ENCODE data around the gene STK32B. TPM values are rescaled to one million over a fixed set of nuclear protein-coding genes. Genes with fewer than 3 reads are reported as not detected.
"Not testable (repeated sequence)": the region's sequence is repeated elsewhere in the genome, so short reads cannot be mapped to it uniquely, and the experiment has no call there.

The STK32B gene
- total RNA-seq, 3 donors from 2014 or later = not detected

GRCh38 chr4:5039800-5040199 is 11.5 kb upstream of the STK32B start:
- no peaks in the 10 kb centered on the region for H3K4me1 Mint-ChIP-seq (ENCODE audit: low read depth)

DNA sequence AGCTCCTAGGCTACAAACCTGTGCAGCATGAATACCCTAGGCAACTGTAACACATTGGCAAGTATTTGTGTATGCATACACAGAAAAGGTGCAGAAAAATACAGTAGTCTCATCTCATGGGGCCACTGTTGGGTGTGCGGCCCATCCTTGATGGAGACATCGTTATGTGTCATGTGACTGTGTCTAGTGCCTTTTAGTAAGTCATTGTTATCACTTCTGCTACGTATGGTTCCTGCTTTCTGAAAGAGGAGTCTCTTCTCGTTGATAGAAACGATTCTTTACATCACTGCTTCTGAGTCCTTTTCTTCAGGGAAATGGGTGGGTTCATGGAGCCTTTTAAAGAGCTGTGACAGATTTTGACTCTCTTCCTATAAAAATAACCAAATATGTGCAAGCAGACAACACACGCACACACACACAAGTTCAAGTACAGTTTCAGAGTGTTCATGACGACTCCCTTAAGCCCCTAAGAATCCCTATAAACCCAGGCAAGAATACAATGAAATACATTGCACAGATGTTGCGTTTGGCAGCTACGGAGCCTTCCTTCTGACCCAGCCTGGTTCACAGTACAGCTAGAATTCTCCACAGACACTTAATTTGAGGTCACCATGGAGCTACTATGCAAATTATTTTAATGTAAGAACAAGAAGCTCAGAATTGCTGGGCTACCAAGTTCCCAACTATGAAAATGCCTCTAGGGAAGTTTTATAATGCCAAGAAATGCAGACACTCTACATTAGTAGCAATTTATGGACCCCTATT is 10.2 kb upstream of the STK32B start:
- ATAC-seq (no peak), DNase-seq (no peak)
- no peaks in the 10 kb centered on the region for H3K9me3 Mint-ChIP-seq
- no peaks in the 10 kb centered on the region for H3K36me3 Mint-ChIP-seq (ENCODE audit: insufficient read depth)
- H3K4me1 Mint-ChIP-seq (ENCODE audit: low read depth) = no peaks in the 10 kb centered on the region
- no peak overlapping the region for H3K4me3 Mint-ChIP-seq
- H3K27me3 Mint-ChIP-seq (ENCODE audit: low read depth) = peaks cover 16% of the 10 kb centered on the region

More at GRCh38 chr4:5039800-5040199, 11.5 kb upstream of the STK32B start:
- peaks cover 6% of the 10 kb centered on the region for H3K27me3 Mint-ChIP-seq (ENCODE audit: low read depth)
- DNase-seq = no peak
- H3K36me3 Mint-ChIP-seq (ENCODE audit: insufficient read depth) = no peaks in the 10 kb centered on the region
- no peak overlapping the region for H3K4me3 Mint-ChIP-seq
- ATAC-seq = no peak
- no peaks in the 10 kb centered on the region for H3K9me3 Mint-ChIP-seq

GRCh38 chr4:5041699-5042098 is 9.6 kb upstream of the STK32B start:
- Mint-ChIP-seq H3K4me1 (ENCODE audit: low read depth) (no peaks in the 10 kb centered on the region), H3K9me3 (no peaks in the 10 kb centered on the region), H3K27me3 (ENCODE audit: low read depth) (peaks cover 21% of the 10 kb centered on the region), H3K36me3 (ENCODE audit: insufficient read depth) (no peaks in the 10 kb centered on the region), H3K4me3 (no peak overlapping the region)
- ATAC-seq (no peak), DNase-seq (no peak)

GRCh38 chr4:5043579-5043978 is 7.7 kb upstream of the STK32B start:
- Mint-ChIP-seq H3K36me3 (ENCODE audit: insufficient read depth) (no peaks in the 10 kb centered on the region), H3K4me3 (no peak overlapping the region), H3K9me3 (no peaks in the 10 kb centered on the region), H3K4me1 (ENCODE audit: low read depth) (no peaks in the 10 kb centered on the region), H3K27me3 (ENCODE audit: low read depth) (peaks cover 27% of the 10 kb centered on the region)
- DNase-seq (no peak), ATAC-seq (no peak)

GRCh38 chr4:5044341-5044740 is 6.9 kb upstream of the STK32B start:
- Mint-ChIP-seq H3K9me3 (no peaks in the 10 kb centered on the region), H3K27me3 (ENCODE audit: low read depth) (peaks cover 35% of the 10 kb centered on the region), H3K4me1 (ENCODE audit: low read depth) (no peaks in the 10 kb centered on the region), H3K36me3 (ENCODE audit: insufficient read depth) (no peaks in the 10 kb centered on the region), H3K4me3 (no peak overlapping the region)
- ATAC-seq (no peak), DNase-seq (no peak)

DNA sequence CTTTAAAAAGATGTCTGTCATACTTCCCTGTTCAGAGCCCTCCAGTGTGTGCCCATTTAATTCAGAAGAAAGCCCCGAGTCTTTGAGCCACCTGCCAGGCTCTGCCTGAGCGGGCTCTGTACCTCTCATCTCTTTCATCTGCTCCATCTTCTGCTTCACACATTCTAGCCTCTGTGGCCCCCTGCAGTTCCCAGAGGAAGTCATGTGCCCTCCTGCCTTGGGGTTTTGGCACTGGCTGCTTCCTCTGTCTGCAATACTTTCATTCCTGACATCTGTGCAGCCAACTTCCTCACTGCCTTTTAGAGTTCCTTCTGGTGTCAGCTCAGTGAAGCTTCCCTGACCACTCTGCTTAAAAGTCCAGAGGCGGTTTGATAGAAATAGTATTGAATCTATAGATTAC is 6.2 kb upstream of the STK32B start:
- no peak for ATAC-seq
- H3K27me3 Mint-ChIP-seq (ENCODE audit: low read depth) = peaks cover 42% of the 10 kb centered on the region
- H3K4me3 Mint-ChIP-seq = no peak overlapping the region
- H3K9me3 Mint-ChIP-seq = no peaks in the 10 kb centered on the region
- no peaks in the 10 kb centered on the region for H3K36me3 Mint-ChIP-seq (ENCODE audit: insufficient read depth)
- no peaks in the 10 kb centered on the region for H3K4me1 Mint-ChIP-seq (ENCODE audit: low read depth)
- DNase-seq = no peak

- DNase-seq = no peak
- no peaks in the 10 kb centered on the region for H3K36me3 Mint-ChIP-seq (ENCODE audit: insufficient read depth)
- peaks cover 63% of the 10 kb centered on the region for H3K27me3 Mint-ChIP-seq (ENCODE audit: low read depth)
- no peaks in the 10 kb centered on the region for H3K9me3 Mint-ChIP-seq
- H3K4me1 Mint-ChIP-seq (ENCODE audit: low read depth) = peaks cover 10% of the 10 kb centered on the region
- ATAC-seq = no peak
- no peak overlapping the region for H3K4me3 Mint-ChIP-seq
These were observed 2.6 kb upstream of the STK32B start for GRCh38 chr4:5048721-5049120.

DNA sequence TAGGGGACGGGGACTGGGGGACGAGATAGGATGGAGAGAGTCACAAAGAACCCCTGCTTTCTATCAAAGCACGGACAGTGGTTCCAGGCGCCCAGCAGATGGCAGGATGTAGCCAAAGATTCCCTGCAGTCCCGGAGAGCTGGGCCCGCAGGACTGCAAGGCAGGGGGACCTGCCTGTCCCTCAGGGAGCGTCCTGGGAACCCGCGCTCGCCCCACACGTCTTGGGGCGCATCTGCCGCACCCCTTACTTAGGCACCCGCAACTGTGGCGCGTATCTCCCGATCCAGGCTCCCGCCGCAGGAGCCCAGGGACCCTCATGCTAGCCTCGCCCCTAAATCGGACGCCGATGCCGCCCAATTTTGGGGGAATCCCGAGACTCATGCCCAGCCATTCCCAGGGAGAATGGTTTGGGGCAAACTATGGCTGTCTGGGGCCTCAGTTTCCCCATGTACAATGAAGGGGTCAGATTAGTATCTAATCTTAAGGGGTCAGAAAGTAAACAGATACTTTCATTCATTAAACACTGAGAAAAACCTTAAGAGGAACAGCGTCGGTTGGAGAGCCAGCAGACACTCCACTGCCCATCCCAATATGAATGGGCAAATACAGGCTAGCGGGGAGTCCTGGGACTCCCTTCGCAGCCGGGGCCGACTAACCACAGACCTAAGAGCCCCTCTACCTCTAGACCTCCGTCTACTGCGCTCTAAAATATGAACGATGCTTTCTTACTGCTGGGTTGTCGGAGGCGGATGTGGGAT is 581 bp upstream of the STK32B start:
- peaks cover 61% of the 10 kb centered on the region for H3K27me3 Mint-ChIP-seq (ENCODE audit: low read depth)
- no peaks in the 10 kb centered on the region for H3K9me3 Mint-ChIP-seq
- ATAC-seq (peak in 1 of 2 donors; percentile 24), DNase-seq (no peak)
- H3K4me1 Mint-ChIP-seq (ENCODE audit: low read depth) = peaks cover 10% of the 10 kb centered on the region
- peak overlapping the region; percentile 71 for H3K4me3 Mint-ChIP-seq
- H3K36me3 Mint-ChIP-seq (ENCODE audit: insufficient read depth) = no peaks in the 10 kb centered on the region

- no peak for ATAC-seq
- DNase-seq = no peak
- Mint-ChIP-seq H3K36me3 (ENCODE audit: insufficient read depth) (no peaks in the 10 kb centered on the region), H3K27me3 (ENCODE audit: low read depth) (peaks cover 52% of the 10 kb centered on the region), H3K4me3 (peak overlapping the region; percentile 38), H3K4me1 (ENCODE audit: low read depth) (peaks cover 10% of the 10 kb centered on the region), H3K9me3 (no peaks in the 10 kb centered on the region)
These were observed 973 bp downstream of the STK32B start for GRCh38 chr4:5052204-5052702.

- peaks cover 10% of the 10 kb centered on the region for H3K4me1 Mint-ChIP-seq (ENCODE audit: low read depth)
- ATAC-seq (no peak), DNase-seq (no peak)
- peaks cover 50% of the 10 kb centered on the region for H3K27me3 Mint-ChIP-seq (ENCODE audit: low read depth)
- H3K36me3 Mint-ChIP-seq (ENCODE audit: insufficient read depth) = no peaks in the 10 kb centered on the region
- H3K9me3 Mint-ChIP-seq = no peaks in the 10 kb centered on the region
- no peak overlapping the region for H3K4me3 Mint-ChIP-seq
These were observed 1.6 kb downstream of the STK32B start for GRCh38 chr4:5052726-5053425.

- H3K36me3 Mint-ChIP-seq (ENCODE audit: insufficient read depth) = no peaks in the 10 kb centered on the region
- H3K9me3 Mint-ChIP-seq = peaks cover 3% of the 10 kb centered on the region
- peaks cover 40% of the 10 kb centered on the region for H3K27me3 Mint-ChIP-seq (ENCODE audit: low read depth)
- ATAC-seq = no peak
- H3K4me1 Mint-ChIP-seq (ENCODE audit: low read depth) = peaks cover 10% of the 10 kb centered on the region
- DNase-seq = no peak
- H3K4me3 Mint-ChIP-seq = no peak overlapping the region
These were observed 3.3 kb downstream of the STK32B start for GRCh38 chr4:5054532-5054931.

DNA sequence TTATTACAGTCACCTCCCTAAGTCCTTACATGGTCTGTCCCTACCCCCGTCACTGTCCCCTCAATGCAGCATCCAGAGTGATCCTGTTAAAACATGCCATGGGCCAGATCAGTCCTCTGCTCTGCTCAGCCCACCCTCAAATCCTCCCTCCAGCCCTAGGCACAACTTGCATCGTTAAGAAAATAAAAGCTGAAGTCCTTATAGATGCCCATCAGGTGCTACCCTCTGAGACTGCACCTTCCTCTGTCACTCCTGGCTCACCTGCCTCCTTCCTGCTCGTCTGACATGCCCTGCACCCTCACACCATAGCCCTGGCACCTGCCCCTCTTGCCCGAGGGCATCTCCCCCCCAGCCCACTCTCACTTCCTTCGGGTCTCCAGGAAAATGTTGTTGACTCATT is 4.1 kb downstream of the STK32B start:
- ATAC-seq = no peak
- H3K36me3 Mint-ChIP-seq (ENCODE audit: insufficient read depth) = no peaks in the 10 kb centered on the region
- H3K9me3 Mint-ChIP-seq = peaks cover 8% of the 10 kb centered on the region
- no peak overlapping the region for H3K4me3 Mint-ChIP-seq
- peaks cover 10% of the 10 kb centered on the region for H3K4me1 Mint-ChIP-seq (ENCODE audit: low read depth)
- peaks cover 32% of the 10 kb centered on the region for H3K27me3 Mint-ChIP-seq (ENCODE audit: low read depth)
- no peak for DNase-seq

DNA sequence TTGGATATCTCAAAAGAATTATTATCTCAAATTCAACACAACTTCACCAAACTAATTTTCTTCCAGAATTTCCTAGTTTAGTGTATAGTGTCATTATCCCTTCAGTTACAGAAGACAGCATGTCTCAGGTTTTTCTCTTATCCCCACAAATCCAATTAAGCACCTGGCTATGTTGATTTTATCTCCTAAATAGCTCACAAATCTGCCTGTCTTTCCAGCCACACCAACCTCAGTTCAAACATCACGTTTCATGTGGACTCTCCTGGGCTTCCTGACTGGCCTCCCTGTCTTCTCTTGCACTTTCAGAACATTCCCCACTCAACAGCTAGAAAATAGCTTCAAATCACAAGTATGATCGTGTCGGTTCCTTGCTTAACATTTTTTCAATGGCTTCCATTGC is 14.8 kb downstream of the STK32B start:
- H3K4me3 Mint-ChIP-seq = no peak overlapping the region
- no peaks in the 10 kb centered on the region for H3K36me3 Mint-ChIP-seq (ENCODE audit: insufficient read depth)
- DNase-seq (no peak), ATAC-seq (no peak)
- no peaks in the 10 kb centered on the region for H3K4me1 Mint-ChIP-seq (ENCODE audit: low read depth)
- H3K9me3 Mint-ChIP-seq = peaks cover 9% of the 10 kb centered on the region
- no peaks in the 10 kb centered on the region for H3K27me3 Mint-ChIP-seq (ENCODE audit: low read depth)

DNA sequence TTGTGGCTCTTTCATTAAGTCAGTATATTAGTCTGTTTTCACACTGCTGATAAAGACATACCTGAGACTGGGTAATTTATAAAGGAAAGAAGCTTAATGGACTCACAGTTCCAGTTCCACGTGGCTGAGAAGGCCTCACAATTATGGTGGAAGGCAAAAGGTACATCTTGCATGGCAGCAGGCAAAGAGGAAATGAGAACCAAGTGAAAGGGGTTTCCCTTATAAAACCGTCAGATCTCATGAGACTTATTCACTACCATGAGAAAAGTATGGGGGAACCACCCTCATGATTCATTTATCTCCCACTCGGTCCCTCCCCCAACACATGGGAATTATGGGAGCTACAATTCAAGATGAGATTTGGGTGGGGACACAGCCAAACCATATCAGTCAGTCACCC is 15.7 kb downstream of the STK32B start:
- DNase-seq; H3K4me1 Mint-ChIP-seq (ENCODE audit: low read depth); H3K27me3 Mint-ChIP-seq (ENCODE audit: low read depth); H3K36me3 Mint-ChIP-seq (ENCODE audit: insufficient read depth); ATAC-seq; H3K9me3 Mint-ChIP-seq; H3K4me3 Mint-ChIP-seq: not testable (repeated sequence)

Data from activated T-cell treated with anti-CD3 and anti-CD28 coated beads, Interleukin-2, amount 50 U/mL, for 4 hours (primary cell).